Hematopoietic multipotent progenitor cell treated with erythropoietin and hydrocortisone succinate and interleukin-3 and kit ligand, for 4 days (in vitro differentiated cells): ENCODE results near the gene VWA1.
"Not testable (repeated sequence)": the region's sequence is repeated elsewhere in the genome, so short reads cannot be mapped to it uniquely, and the experiment has no call there.

Experiments used
- DNase-seq: peaks from one replicate; pipeline ENCODE4 v3.0.0-alpha.2; 2015

The VWA1 gene

DNA sequence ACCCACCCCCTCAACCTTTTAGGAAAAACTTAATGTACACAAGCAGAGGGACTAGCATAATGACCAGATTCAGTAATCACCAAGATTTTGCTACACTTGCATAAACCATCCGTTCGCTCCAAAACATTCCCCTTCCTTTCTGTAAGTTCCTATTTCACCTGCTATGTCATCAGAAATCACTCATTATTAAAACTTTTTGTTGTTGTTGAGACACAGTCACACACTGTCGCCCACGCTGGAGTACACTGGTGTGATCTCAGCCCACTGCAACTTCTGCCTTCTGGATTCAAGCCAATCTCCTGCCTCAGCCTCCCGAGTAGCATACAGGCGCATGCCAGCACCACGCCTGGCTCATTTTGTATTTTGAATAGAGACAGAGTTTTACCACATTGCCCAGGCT is 31.8 kb upstream of the VWA1 start:
- no peak for DNase-seq

GRCh38 chr1:1406101-1406820 is 29.2 kb upstream of the VWA1 start:
- DNase-seq, result peak; percentile 73

DNA sequence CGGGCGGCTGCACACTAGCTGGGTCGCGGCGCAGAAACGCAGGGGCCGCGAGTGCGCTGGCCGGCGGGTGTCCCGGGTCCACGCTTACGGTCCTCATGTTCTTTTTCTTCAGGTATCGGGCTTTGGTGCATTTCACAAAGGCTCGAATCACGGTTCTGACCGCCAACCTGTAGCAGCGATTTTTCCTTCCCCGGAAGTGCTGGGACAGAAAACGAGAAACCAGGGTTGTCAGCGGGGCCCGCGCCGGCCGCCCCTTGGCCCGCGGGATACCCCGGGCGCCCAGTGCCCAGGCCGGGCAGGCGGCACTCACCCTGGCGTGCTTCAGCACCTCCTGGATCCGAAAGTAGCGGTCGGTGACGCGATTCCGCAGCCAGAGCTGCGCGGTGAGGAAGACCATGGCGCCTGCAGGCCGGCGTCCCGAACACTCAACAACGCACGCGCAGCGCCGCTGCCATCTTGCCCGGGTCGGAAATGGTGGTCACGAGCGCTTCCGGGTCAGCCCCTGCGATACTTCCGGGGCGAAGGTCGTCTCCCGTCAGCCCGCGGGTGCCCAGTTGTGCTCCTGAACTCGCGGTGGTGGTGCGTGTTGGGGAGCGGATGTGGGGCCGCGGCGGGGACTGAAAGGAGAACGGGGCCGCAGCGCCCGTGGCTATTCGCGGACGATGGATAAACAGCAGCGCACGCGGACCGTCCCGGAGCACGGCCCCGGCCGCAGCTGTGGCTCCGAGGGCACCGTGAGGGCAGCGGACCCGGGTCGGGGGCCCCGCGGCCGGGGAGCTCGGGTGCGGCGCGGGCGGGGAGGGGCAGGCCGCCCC is 28.5 kb upstream of the VWA1 start, which contains the start of gene MRPL20:
TSS of gene MRPL20 (minus strand) at position 473 of the 815 bp plus-strand sequence. CDS start at position 397, 76 bp downstream.
- peak; percentile 98 for DNase-seq

GRCh38 chr1:1407636-1408318 is 27.7 kb upstream of the VWA1 start:
- peak; percentile 69 for DNase-seq

DNA sequence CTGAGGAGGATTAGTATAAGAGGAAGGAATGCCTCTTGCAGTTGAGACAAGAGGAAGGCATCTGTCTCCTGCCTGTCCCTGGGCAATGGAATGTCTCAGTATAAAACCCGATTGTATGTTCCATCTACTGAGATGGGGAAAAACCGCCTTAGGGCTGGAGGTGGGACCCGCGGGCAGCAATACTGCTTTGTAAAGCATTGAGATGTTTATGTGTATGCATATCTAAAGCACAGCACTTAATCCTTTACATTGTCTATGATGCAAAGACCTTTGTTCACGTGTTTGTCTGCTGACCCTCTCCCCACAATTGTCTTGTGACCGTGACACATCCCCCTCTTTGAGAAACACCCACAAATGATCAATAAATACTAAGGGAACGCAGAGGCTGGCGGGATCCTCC is 25.3 kb upstream of the VWA1 start:
- DNase-seq, result not testable (repeated sequence)

GRCh38 chr1:1411626-1412025 is 23.9 kb upstream of the VWA1 start:
- DNase-seq, result no peak

DNA sequence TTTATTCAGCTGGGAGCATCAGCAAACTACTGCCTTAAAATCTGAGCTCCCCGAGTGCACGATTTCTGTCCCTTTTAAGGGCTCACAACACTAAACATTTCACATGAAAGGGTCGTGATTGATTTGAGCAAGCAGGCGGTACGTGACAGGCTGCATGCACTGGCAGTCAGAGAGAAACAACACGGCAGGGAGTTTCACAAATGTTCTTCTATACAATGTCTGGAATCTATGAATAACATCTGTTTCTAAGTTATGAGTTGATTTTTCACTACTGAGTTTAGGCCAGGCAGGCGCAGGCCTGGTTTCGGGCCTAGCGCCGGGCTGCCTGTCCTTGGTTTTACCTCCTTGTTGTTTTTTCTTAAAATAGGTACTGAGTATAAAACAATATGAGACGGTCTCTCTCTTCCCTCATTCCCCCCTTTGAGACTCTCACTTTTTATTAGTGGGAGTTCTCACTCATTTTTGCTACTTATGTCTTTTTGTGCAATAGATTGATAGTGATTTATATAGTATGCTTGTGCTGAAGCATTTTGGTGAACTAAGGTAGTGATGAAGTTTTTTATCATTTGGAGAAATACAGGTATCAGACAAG is 23.1 kb upstream of the VWA1 start:
- not testable (repeated sequence) for DNase-seq

DNA sequence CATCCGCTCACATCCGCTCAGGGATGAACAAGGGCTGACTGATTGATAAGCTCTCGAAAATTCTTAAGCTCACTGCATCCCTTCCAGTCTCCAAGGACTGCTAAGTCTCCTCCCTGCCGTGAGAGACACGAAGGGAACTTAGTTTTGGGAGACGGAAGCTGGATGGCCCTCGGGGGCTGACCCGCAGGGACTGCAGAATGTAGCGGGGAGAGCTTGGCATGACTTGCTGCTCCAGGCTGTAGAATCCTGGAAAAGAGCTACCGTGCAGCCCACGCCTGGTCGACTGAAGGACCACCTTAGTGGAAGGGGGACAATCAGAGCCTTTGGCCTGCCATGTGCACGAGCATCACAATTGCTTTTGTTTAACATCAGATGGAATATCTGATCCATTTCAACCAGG is 19.7 kb upstream of the VWA1 start:
- no peak for DNase-seq

DNA sequence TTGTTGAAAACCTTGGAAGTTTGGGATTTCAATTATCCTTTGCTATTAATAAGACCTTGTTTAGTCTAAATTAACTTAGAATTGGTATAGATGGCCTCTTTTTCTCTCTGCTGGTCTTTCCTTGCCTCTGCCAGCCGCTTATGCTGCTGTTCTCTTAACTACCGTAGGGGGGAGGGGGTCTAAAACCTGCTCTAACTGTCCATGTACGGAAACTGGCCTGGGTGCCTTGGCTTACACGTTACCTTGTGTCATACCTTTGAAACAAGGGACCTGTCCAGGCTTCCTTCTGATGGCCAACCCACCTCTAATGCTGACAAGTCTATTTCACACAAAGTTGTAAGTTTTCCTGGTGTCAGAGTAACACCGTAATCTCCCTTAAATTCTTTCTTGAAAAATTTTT is 18.1 kb upstream of the VWA1 start:
- not testable (repeated sequence) for DNase-seq

GRCh38 chr1:1417825-1418463 is 17.5 kb upstream of the VWA1 start:
- DNase-seq, result not testable (repeated sequence)

GRCh38 chr1:1418464-1419362 is 16.8 kb upstream of the VWA1 start:
- no peak for DNase-seq

- DNase-seq, result no peak
Observed at GRCh38 chr1:1419363-1419812, 16.1 kb upstream of the VWA1 start.

GRCh38 chr1:1419813-1420653 is 15.5 kb upstream of the VWA1 start:
- no peak for DNase-seq

- no peak for DNase-seq
Observed at GRCh38 chr1:1420654-1421141, 14.8 kb upstream of the VWA1 start.

GRCh38 chr1:1421147-1421906 is 14.2 kb upstream of the VWA1 start, which contains the start of gene ANKRD65:
ANKRD65 (minus strand) TSS chr1:1421276; CDS start chr1:1421005, 271 bp downstream.
- DNase-seq, result no peak

DNA sequence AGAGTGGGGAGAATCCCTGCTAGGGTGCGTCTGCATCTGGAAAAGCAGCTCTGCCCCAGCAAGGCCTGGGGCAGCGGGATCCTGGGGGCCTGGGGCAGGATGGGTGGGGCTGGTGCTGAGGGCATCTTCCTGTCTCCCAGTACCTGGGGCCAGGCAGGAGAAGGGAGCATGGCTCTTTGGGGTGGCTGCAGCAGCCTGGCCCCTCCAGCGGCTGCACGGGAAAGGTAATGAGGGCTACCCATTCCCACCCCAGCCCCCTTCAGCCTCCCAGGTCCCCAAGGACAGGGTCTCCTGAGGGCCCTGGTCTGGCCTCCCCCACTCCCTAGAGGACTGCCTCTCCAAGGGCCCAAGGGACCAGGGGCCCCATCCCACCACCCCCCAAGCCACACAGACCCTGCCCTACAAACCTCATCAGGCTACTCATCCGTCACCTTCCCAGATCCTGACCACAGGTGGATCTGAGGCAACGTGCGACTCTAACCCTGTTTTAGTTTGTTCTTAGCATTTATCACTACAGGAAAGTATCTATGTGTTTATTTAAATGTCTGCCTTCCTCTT is 13.5 kb upstream of the VWA1 start:
- no peak for DNase-seq

DNA sequence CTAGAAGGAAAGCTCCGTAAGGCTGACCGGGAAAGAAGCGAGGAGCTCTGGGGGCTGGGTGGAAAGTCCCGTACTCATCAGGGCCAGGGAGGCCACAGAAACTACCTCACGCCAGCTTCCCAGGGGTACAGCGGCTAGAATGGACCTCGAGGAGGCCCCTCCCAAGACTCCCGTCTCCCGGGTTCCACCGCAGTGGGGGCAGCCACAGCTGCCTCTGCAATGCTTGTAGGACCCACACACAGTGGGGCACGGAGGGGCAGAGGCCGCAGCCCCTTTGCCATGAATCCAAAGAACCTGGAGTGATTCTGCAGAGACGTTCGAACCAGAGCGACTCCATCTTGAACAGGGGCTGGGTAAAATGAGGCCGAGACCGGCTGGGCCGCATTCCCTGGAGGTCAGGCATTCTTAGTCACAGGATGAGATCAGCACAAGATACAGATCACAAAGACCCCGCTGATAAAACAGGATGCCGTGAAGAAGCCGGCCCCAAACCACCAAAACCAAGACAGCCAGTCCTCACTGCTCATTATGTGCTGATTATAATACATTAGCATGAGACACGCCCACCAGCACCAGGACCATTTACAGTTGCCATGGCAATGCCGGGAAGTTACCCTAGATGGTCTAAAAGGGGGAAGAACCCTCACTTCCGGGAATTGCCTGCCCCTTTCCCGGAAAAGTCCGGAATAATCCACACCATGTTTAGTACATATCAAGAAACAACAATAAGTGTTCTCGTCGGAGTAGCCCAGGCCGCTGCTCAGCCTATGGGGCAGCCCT is 12.8 kb upstream of the VWA1 start:
- DNase-seq, result no peak

DNA sequence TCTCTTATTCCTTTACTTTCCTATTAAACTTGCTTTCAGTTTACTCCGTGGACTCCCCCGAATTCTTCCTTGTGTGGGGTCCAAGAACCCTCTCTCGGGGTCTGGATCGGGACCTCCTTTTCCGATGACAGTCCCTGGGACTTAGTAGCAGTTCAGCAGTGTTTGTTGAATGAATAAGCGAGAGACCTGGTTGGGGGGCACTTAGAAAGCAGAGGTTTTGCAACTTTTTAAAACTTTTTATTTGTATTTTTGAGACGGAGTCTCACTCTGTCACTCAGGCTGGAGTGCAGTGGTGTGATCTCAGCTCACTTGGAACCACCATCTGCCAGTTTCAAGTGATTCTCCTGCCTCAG is 12.3 kb upstream of the VWA1 start:
- DNase-seq, result no peak
